ENCODE data around the gene PRR7. TPM values are rescaled to one million over a fixed set of nuclear protein-coding genes. Genes with fewer than 3 reads are reported as not detected.

Gene PRR7
- polyA plus RNA-seq, 1 of the 3 experiments (the other 2 are of a cell fraction) = 17.1 TPM

GRCh38 chr5:177447611-177448243 is 1.1 kb downstream of the PRR7 start (continued):
- peak; percentile 83 for TF ChIP-seq POLR2AphosphoS5 (IDR thresholded peaks at IDR 0.05; ENCODE audit: low read depth, low read length)
- TF ChIP-seq YY1 (IDR thresholded peaks at IDR 0.05; ENCODE audit: low read depth) = peak; percentile 79
- TF ChIP-seq USF2 (IDR thresholded peaks at IDR 0.05; ENCODE audit: borderline replicate concordance, low read depth, low read length) = no peak
- no peak for TF ChIP-seq RCOR1 (IDR thresholded peaks at IDR 0.05; ENCODE audit: low read length)
- peak; percentile 98 for TF ChIP-seq RXRA (IDR thresholded peaks at IDR 0.05; ENCODE audit: borderline replicate concordance, low read depth)
- no peak for TF ChIP-seq EZH2phosphoT487 (IDR thresholded peaks at IDR 0.05; ENCODE audit: borderline replicate concordance, low read depth)
- TF ChIP-seq MEF2A (IDR thresholded peaks at IDR 0.05; ENCODE audit: borderline replicate concordance, low read depth) = peak; percentile 53; the same call in 1 of the 2 replicates
- peak; percentile 74; the same call in 1 of the 2 replicates for TF ChIP-seq TAF1 (IDR thresholded peaks at IDR 0.05; ENCODE audit: borderline replicate concordance, low read depth, low read length)
- TF ChIP-seq NRF1 (IDR thresholded peaks at IDR 0.05; ENCODE audit: low read depth, low read length) = no peak
- TF ChIP-seq GABPA (IDR thresholded peaks at IDR 0.05; ENCODE audit: low read depth) = peak; percentile 63

DNA sequence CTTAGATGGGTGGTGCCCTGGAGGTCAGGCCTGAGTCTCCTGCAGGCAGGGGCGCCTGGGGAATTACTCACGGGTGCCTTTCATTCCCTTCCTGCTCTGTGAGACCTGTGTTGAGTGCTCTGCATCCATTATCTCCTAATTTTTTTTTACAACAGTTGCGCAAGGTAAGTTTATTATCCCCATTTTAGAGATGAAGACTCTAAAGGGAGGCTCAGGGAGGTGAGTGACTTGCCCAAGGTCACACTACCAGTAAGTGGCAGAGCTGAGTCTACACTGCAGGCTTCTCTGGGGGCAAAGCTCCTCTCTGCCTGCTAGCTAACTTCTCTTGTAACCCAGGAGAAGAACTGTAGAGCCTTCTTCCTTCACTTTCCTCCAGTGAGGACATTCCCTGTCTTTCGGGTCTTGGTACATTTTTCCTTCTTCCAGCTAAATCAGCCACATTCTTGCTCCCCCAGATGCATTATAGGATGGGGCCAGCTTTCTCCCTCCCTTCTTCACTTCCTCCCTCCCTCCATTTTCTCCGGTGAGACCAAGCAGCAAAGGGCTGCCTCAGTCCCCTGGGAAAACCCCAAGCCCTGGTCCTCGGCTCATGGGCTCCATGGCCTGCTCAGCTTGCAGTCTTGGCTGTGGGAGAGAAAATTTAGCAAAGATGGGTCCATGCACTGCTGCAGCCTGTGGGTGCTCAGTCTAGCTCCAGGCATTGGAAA is 1.8 kb downstream of the PRR7 start:
- Histone ChIP-seq H4K20me1 (ENCODE audit: insufficient read depth) (peaks cover 11% of the 10 kb centered on the region; the same call in 1 of the 2 replicates), H3K4me1 (ENCODE audit: control insufficient read depth in 1 of 2, insufficient read depth in 2 of 2, low read depth in 1 of 2, low read length in 1 of 2) (peaks cover 23 to 59% of the 10 kb centered on the region in 2 experiments), H3F3A (replicated peaks; ENCODE audit: insufficient read depth) (peaks cover 21% of the 10 kb centered on the region), H3K27ac (ENCODE audit: low read depth in 2 of 2, low read length in 1 of 2) (peak overlapping the region; percentile 93 to 96), H3K4me3 (ENCODE audit: low read depth in 2 of 2, low read length in 1 of 2) (peak overlapping the region; percentile 66 to 77), H3K27me3 (ENCODE audit: insufficient read depth) (no peaks in the 10 kb centered on the region), H3K9me3 (no peaks in the 10 kb centered on the region), H3K79me2 (ENCODE audit: insufficient read depth) (peaks cover 24% of the 10 kb centered on the region), H3K36me3 (replicated peaks in 1 of 2; ENCODE audit: control insufficient read depth in 1 of 2, insufficient read depth in 2 of 2, low read length in 1 of 2) (peaks cover 5 to 8% of the 10 kb centered on the region in 2 experiments), H3K4me2 (peak overlapping the region; percentile 86), H3K9ac (peak overlapping the region; percentile 45), H2AFZ (ENCODE audit: low read depth) (no peak overlapping the region), H3K9me2 (no peaks in the 10 kb centered on the region)
- 54% methylated on average over 6 of the region's 6 CpGs for WGBS (ENCODE audit: low lambda C conversion rate)
- no peak for TF ChIP-seq JUND (IDR thresholded peaks at IDR 0.05)
- TF ChIP-seq SMC3 (IDR thresholded peaks at IDR 0.05; ENCODE audit: low read depth, low read length) = no peak
- TF ChIP-seq RXRA (IDR thresholded peaks at IDR 0.05; ENCODE audit: borderline replicate concordance, low read depth) = no peak
- TF ChIP-seq FOSL2 (IDR thresholded peaks at IDR 0.05; ENCODE audit: borderline replicate concordance, low read depth) = no peak
- no peak for TF ChIP-seq NFIC (IDR thresholded peaks at IDR 0.05; ENCODE audit: borderline replicate concordance)
- TF ChIP-seq TEAD4 (IDR thresholded peaks at IDR 0.05; ENCODE audit: borderline replicate concordance, insufficient read depth) = no peak
- no peak for TF ChIP-seq MAX (IDR thresholded peaks at IDR 0.05; ENCODE audit: low read depth)
- TF ChIP-seq MXI1 (IDR thresholded peaks at IDR 0.05; ENCODE audit: low read depth, low read length) = no peak
- no peak for TF ChIP-seq RFX5 (IDR thresholded peaks at IDR 0.05; ENCODE audit: low read length)
- no peak for TF ChIP-seq GATA2 (CRISPR knock-in tag; IDR thresholded peaks at IDR 0.05)
- no peak for TF ChIP-seq RCOR1 (IDR thresholded peaks at IDR 0.05; ENCODE audit: low read length)
- TF ChIP-seq, protein P1, sequence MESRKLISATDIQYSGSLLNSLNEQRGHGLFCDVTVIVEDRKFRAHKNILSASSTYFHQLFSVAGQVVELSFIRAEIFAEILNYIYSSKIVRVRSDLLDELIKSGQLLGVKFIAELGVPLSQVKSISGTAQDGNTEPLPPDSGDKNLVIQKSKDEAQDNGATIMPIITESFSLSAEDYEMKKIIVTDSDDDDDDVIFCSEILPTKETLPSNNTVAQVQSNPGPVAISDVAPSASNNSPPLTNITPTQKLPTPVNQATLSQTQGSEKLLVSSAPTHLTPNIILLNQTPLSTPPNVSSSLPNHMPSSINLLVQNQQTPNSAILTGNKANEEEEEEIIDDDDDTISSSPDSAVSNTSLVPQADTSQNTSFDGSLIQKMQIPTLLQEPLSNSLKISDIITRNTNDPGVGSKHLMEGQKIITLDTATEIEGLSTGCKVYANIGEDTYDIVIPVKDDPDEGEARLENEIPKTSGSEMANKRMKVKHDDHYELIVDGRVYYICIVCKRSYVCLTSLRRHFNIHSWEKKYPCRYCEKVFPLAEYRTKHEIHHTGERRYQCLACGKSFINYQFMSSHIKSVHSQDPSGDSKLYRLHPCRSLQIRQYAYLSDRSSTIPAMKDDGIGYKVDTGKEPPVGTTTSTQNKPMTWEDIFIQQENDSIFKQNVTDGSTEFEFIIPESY (IDR thresholded peaks at IDR 0.05; ENCODE audit: borderline replicate concordance, low read depth) = no peak
- TF ChIP-seq, protein P2, sequence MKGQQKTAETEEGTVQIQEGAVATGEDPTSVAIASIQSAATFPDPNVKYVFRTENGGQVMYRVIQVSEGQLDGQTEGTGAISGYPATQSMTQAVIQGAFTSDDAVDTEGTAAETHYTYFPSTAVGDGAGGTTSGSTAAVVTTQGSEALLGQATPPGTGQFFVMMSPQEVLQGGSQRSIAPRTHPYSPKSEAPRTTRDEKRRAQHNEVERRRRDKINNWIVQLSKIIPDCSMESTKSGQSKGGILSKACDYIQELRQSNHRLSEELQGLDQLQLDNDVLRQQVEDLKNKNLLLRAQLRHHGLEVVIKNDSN (IDR thresholded peaks at IDR 0.05; ENCODE audit: borderline replicate concordance, low read depth) = no peak
- TF ChIP-seq NRF1 (IDR thresholded peaks at IDR 0.05; ENCODE audit: low read depth, low read length) = no peak
- no peak for DNase-seq
- ChIA-PET CTCF (interaction anchor here (1.0 to 15.5 kb wide), 12 partner anchors 7 to 335 kb away, joined by 3 to 318 read pairs (median 6); partner anchors contain the start of genes GRK6, PDLIM7 and PFN3), POLR2A (interaction anchor here (0.6 to 6.1 kb wide), 5 partner anchors 22 to 58 kb away, joined by 3 to 46 read pairs (median 3); partner anchors contain the start of gene GRK6)

Measured in SK-N-SH (cell line).